Right hindlimb (tissue), 1 donor: ENCODE results near the gene POU3F1.

ENCODE experiments used
- DNase-seq: peaks from one replicate; pipeline ENCODE4 v3.0.0-alpha.2; 2018

The POU3F1 gene

DNA sequence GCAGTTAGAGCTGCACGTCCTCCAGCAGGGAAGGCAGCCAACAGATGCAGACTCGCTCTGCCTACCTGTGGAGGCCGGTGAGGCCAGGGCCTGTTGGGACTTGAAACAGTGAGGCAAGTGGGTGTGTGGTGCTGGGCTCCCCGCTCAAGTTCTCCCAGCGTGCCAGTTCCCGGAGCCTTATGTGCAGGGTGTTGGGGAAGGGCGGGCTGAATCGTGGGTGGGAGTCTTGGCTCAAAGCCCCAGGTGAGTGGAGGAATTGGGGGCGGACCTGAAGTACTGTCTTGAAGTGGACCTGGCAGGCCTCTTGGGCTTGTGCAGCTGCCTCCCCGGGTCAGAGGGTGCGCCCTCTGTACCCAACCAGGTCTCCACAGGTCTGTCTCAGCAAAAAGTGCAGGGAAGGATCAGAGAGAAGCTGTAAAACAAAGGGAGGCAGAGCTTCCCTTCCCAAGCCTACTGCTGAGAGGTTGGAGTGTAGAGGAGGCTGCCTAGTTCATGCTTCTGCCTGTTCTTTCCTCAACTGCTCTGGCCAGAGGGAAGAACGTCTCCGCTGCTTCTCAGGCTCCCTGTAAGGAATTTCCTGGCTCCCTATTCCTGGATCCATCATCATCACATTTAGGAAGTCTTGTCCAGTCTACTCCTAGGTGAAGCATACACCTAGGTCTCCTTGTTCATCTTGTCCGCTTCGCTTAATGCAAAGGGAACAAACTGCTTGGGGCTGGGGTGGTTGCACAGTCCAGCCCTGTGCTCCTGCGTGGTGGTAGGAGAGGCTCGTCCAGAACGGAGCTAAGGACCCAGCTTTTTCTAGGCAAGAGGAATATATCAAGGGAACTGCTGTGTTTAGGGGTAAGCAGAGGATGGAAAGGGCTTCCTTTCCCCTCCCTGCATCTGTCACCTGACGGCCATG is 19.1 kb downstream of the POU3F1 start:
- no peak for DNase-seq

DNA sequence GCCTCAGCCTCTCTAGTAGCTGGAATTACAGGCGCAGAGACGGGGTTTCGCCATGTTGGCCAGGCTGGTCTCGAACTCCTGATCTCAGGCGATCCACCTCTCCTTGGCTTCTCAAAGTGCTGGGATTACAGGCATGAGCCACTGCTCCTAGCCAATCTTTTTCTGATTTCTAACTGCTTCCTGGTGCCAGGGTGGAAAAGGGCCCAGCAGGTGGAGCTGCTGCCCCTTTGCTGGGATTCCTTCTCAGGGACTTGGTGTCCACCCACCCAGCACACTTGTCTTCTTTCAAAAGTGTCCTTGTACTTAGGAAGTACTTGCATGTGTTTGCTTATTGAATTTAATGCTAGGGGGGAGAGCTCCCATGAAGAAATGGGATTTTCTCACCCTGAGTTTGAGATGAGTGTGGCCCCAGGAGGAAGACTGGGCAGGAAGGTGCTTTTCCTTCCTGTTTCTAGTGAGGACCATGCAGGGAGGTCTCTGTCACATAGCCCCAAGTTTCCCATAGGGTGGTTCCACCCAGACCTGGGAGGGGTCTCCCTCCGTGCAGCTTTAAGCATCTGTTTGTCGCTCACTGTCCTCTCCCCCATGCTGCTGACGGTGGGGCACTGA is 19.9 kb downstream of the POU3F1 start:
- DNase-seq, result peak; percentile 62

GRCh38 chr1:38025664-38026063 is 20.9 kb downstream of the POU3F1 start:
- no peak for DNase-seq

DNA sequence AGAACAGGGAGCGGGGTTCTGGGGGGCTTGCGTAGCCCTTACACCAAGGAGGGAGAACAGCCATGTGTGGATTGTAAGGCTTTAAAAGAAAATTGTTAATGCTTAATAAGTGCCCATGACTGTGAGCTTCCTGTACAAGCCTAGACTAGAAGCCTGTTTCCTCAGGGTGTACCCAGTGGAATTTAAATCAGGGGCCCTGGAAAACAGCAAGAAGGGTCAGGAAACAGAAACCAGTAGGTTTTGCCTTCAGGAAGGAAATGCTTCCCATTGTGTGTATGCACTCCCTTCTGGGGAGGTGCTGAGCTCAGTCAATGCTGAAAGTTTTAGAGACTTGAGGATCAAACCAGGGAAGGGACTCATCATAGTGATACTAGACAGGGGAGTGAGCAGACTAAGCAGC is 21.4 kb downstream of the POU3F1 start:
- no peak for DNase-seq

DNA sequence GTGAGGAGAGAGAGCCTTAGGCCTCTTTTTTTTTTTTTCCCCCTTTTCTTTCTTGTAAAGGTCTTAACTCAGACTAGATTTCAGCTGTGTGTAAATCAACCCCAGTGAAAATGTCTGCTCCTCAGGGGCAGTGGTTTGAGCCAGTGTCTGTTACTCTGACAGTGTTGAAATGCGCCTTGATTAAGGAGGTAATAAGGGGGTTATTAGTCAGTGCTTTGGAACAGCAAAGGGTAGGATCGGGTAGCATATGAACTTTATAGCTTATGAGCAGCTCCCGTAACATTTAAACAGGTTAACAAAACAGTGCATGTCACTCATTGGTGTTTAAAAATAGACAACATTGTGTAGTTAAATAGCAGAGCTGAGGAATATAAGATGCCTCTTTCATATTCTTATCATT is 23.8 kb downstream of the POU3F1 start:
- DNase-seq, result no peak

- no peak for DNase-seq
These were observed 24.6 kb downstream of the POU3F1 start for GRCh38 chr1:38021969-38022368.

DNA sequence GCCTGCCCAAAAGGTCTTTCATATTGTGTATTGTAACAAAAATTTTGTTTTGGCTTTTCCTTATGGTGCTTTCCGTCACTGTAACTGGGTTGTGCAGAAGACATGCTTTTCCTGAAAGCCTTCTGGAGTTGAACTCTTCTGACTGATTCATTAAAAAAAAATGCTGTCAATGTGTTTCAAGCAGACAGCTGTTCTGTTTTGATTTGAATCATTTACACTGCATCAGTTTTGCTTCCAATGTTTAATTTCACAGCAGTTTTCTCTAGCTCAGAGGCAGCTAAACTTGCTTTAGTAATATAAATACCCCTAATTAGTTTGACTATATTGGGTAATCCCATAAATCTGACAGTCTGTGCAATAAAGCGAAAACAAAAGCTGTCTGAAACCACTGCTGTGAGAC is 26.2 kb downstream of the POU3F1 start:
- no peak for DNase-seq

DNA sequence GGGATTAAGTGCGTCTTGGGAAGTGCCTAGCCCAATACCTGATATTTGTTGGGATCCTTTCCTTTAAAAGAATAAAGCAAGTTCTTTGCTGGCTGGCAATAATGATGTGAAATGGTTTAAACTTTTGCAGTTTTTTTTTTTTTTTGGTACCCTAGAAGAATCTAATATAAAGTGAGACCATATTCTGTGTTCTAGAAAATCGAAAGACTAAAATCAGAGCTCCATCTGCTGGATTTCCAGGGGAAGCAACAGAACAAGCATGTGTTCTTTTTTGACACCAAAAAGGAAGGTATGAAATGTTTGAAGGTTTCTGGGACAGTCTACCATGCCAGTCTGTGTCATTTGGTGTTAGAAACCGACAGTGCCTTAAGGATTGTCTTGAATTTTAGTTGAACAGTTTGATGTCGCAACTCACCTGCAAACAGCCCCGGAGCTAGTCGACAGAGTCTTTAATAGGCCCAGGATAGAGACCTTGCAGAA is 27.7 kb downstream of the POU3F1 start:
- DNase-seq, result no peak

GRCh38 chr1:38015978-38016725 is 30.4 kb downstream of the POU3F1 start:
- DNase-seq, result no peak

DNA sequence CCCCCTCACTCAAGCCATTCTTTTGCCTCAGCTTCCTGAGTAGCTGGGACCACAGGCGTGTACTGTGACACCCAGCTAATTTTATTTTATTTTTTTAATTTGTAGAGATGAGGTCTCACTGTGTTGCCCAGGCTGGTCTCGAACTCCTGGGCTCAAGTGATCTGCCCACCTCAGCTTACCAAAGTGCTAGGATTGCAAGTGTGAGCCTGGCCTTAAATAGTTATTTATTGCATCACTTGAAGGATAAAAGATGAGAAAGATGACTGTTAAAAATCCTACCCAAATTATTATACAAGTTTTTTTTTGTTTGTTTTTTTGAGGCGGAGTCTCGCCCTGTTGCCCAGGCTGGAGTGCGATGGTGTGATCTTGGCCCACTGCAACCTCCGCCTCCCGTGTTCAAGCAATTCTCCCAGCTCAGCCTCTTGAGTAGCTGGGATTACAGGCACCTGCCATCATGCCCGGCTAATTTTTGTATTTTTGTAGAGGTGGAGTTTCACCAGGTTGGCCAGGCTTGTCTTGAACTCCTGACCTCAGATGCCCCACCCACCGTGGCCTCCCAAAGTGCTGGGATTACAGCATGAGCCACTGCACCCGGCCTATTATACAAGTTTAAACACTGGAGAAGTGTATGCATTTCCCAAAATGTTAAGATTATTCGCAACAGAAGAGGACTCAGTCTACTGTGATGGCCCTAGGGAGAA is 31.7 kb downstream of the POU3F1 start:
- no peak for DNase-seq

GRCh38 chr1:38014171-38014570 is 32.4 kb downstream of the POU3F1 start:
- DNase-seq, result no peak

- DNase-seq, result no peak
These were observed 33.4 kb downstream of the POU3F1 start for GRCh38 chr1:38013227-38013622.

DNA sequence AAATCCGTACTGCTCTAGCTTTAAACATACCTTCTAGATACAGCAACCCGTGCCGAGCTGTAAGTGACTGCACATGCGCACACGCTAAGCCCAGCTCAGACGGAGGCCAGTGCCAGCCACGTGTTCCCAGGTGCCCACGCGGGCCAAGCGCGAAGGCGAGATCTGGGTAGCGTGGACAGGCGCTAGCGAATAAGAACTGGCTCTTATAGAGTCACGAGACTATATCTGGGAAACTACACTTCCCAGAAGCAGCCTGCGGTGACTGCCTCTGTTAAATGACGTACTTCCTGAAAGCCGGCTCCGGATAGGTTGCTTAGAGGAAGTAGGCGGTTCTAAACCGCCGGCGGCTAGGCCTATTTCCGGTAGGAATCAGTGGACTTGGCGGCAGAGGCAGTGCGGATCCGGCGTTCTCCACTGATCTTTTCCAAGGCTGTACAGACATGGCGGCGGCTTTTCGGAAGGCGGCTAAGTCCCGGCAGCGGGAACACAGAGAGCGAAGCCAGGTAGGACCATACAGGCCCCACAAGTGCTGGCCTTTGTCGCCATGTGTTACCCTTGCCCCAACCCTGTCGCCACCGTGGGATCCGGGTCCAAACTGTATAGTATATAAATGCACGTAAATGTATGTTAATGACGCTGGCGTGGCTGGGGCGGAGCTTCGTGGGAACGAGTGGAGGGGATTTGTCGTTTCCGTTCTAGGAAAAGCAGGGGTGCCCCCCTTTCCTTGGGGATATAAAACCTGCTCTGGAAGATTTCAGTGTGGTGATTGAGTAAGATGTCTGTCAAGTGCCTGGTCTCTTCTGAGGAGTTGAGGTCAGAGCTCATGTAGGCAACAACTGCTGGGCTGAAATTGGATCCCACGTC is 34.0 kb downstream of the POU3F1 start, which contains the start of gene UTP11:
Gene UTP11 (plus strand): TSS at position 372 of the 864 bp plus-strand sequence. CDS start 69 bp downstream, at position 441.
- DNase-seq, result peak; percentile 97

GRCh38 chr1:38009841-38010180 is 36.8 kb downstream of the POU3F1 start:
- no peak for DNase-seq

DNA sequence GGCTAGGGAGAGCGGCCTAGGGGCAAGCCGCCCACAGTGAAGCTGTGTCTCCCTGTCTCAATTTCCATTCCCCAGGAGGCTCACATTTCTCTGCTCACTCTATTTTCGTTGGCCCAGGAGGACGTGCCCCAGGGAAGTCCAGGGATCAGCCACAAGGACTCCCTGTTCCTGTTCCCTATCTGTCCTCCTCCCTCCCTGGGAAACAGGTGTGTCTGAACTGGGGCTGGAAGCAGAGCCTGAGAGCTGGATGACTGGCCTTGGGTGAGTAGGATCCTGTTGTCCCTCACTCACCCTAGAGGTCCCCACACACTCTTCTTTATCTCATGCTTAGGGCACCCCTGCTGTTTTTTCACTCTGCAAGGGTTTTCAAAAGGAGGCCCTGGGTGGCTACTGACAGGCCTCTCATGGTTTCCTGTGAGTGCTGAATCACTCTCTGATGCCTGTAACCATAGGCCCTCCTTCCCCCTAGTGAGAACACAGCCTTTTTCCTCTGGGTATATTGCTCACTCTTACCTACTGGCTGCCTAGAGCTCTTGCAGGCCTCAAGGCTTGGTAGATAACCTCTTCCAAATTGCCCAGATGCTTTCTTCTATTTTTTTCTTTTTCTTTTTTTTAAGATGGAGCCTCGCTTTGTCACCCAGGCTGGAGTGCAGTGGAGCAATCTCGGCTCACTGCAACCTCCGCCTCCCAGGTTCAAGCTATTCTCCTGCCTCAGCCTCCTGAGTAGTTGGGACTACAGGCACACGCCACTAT is 37.3 kb downstream of the POU3F1 start:
- no peak for DNase-seq

DNA sequence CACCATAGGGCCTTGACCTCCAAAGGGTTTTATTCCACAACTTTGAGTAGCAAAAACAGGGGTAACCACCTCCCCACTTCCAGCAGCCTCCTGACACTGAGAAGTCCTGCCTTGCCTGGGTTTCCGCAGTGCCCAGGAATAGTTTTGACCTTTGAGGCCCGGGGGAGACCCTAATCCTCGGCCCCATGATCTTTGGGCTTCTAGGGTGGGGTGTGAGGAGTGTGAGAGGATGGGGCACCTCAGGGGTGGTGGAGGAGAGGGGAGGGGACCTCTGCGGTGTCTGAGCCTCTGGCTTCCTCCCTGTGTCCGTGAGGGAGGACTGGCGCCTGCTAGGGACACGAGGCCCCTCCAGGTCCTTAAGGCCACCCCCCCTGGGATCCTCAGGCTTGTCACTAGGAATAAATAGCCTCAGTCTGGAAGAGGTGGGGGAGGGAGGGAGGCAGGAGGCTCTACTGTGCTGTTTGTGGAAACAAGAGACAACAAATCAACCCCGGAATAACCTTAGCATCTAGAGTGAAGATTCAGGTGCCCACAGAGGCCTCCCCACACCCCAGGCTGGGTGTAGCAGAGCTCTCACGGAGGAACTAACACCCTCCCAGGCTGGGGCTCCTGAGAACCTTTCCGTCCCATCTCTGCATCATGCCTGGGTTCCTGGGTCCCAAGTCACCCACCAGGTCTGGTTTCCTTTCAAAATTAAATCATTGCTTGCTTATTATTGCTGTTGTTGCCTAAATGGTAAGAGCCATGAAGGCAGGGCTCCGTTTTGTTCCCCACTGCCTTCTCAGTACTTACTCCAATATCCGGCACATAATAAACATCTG is 40.4 kb downstream of the POU3F1 start:
- DNase-seq, result peak; percentile 49

GRCh38 chr1:38005195-38006007 is 41.2 kb downstream of the POU3F1 start, which contains the start of gene FHL3:
Gene FHL3, minus strand, starts transcription at chr1:38005514. Its CDS starts 6,102 bp downstream, at chr1:37999412.
- DNase-seq, result peak; percentile 90

GRCh38 chr1:38004284-38005108 is 42.1 kb downstream of the POU3F1 start:
- no peak for DNase-seq
